Thymus (tissue), 11 donors: ENCODE data around the gene WNT1. TPM values are rescaled to one million over a fixed set of nuclear protein-coding genes. Genes with fewer than 3 reads are reported as not detected.

Experiments
- DNase-seq, 9 donors: peaks; one replicate each; pipeline ENCODE4 v3.0.0-alpha.2; 2013; ENCODE audit warnings: low spot score in 9 of 9, low read depth in 6 of 9, missing footprints in 1 of 9
- H3K27ac ChIP-seq, 2 donors: one replicate each; pipeline ENCODE4 v1.5.1; 2013; ENCODE audit warnings: control low read depth in 1 of 2, low read depth in 1 of 2, low read length in 1 of 2, mild to moderate bottlenecking in 1 of 2, moderate library complexity in 1 of 2
- H3K27me3 ChIP-seq, 2 donors: one replicate each; pipeline ENCODE4 v1.5.1; 2013; ENCODE audit warnings: low read length in 1 of 2; ENCODE audit not compliant: control insufficient read depth in 2 of 2, insufficient read depth in 1 of 2
- H3K36me3 ChIP-seq, 2 donors: one replicate each; pipeline ENCODE4 v1.5.1; 2013; ENCODE audit warnings: low read length in 1 of 2, mild to moderate bottlenecking in 1 of 2, moderate library complexity in 1 of 2; ENCODE audit not compliant: control insufficient read depth in 2 of 2, insufficient read depth in 2 of 2
- H3K4me1 ChIP-seq, 2 donors: one replicate each; pipeline ENCODE4 v1.5.1; 2013; ENCODE audit warnings: low read length in 2 of 2; ENCODE audit not compliant: control insufficient read depth in 2 of 2, insufficient read depth in 2 of 2
- H3K4me3 ChIP-seq, 2 donors: one replicate each; pipeline ENCODE4 v1.5.1; 2013; ENCODE audit warnings: low read length in 2 of 2, control low read depth in 1 of 2, mild to moderate bottlenecking in 1 of 2
- H3K9me3 ChIP-seq, 2 donors: one replicate each; pipeline ENCODE4 v1.5.1; 2013; ENCODE audit warnings: low read length in 1 of 2, mild to moderate bottlenecking in 1 of 2; ENCODE audit not compliant: control insufficient read depth in 2 of 2, insufficient read depth in 1 of 2
- WGBS: extraction: QIAGEN DNeasy Blood & Tissue Kit; methylation state at CpG from one replicate; pipeline ENCODE4 v1.1.7; 2013; 5-methylcytosine and 5-hydroxymethylcytosine counted together
- polyA plus RNA-seq: library from polyadenylated mRNA; stranded (reverse); fragments of 200-250 nt; gene quantifications from one replicate; pipeline ENCODE4 v1.2.3, GENCODE V29; 2013
- total RNA-seq: library from RNA; stranded (reverse); fragments of 120-200 nt; gene quantifications from one replicate; pipeline ENCODE4 v1.2.4, GENCODE V29; 2013
- donor health status: healthy.

The WNT1 gene
- total and polyA plus RNA-seq, 2 donors: 0.05 TPM; not detected in 1

GRCh38 chr12:48995086-48995879, 17.2 kb downstream of the WNT1 start:
- Histone ChIP-seq H3K9me3 (peaks cover 0 to 8% of the 10 kb centered on the region in 2 donors), H3K36me3 (no peaks in the 10 kb centered on the region), H3K27ac (no peak overlapping the region), H3K4me3 (no peak overlapping the region), H3K27me3 (peaks cover 63 to 98% of the 10 kb centered on the region in 2 donors), H3K4me1 (peaks cover 17 to 42% of the 10 kb centered on the region in 2 donors)
- WGBS: 8% methylated on average over 32 of the region's 32 CpGs
- DNase-seq: no peak

GRCh38 chr12:48996794-48997718, 18.9 kb downstream of the WNT1 start:
- Histone ChIP-seq H3K4me1 (peaks cover 17 to 42% of the 10 kb centered on the region in 2 donors), H3K27me3 (peaks cover 70 to 93% of the 10 kb centered on the region in 2 donors), H3K4me3 (peak overlapping the region in 1 of 2 donors; percentile 43), H3K9me3 (peaks cover 1 to 8% of the 10 kb centered on the region in 2 donors), H3K27ac (no peak overlapping the region), H3K36me3 (peaks cover 11 to 13% of the 10 kb centered on the region in 2 donors)
- 3% methylated on average over 71 of the region's 71 CpGs for WGBS
- peak in 1 of 9 donors; percentile 72 for DNase-seq

- WGBS: 2% methylated on average over 57 of the region's 57 CpGs
- Histone ChIP-seq H3K4me1 (peaks cover 17 to 42% of the 10 kb centered on the region in 2 donors), H3K27me3 (peaks cover 70 to 84% of the 10 kb centered on the region in 2 donors), H3K36me3 (peaks cover 20 to 22% of the 10 kb centered on the region in 2 donors), H3K27ac (no peak overlapping the region), H3K9me3 (peaks cover 1 to 8% of the 10 kb centered on the region in 2 donors), H3K4me3 (peak overlapping the region in 1 of 2 donors; percentile 43)
- DNase-seq: no peak
These were observed 19.8 kb downstream of the WNT1 start for GRCh38 chr12:48997719-48998496.

DNA sequence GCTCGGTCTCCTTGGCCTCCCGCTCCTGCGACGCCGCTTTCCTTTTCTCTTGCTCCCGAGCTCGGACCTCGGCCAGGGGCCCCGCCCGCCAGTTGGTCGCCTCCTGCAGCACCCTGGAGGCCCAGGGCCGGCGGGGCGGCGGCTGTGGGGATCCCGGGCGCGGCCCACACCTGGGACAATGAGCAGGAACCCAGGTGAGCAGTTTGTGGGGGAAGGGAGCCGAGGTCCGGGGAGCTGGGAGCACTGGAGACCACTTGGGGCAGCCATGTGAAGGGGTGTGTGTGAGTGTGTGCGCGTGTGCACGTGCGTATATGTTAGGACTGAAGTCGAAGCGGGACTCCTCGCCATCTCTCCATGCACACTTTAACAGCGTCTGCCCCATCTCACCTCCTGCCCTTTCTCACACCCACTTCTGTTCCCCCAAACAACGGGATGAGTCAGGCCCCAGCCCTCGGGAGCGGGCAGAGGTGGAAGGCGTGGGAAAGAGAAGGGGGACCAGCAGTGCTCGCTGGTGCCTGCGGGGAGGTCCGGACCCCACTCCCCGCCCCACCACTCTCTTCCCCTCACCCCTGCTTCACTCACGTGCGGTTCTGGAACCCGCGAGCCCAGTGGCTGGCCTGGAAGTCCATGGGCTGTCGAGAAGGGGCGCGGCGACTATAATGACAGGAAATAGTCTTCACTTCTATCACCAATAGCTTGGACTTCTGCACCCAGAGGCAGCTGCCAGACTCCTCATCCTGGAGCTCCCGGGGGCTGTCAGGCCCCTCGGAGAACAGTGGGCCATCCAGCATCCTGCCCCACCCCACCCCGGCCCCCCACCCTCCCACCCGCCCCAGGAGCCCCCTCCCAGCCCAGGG, 20.6 kb downstream of the WNT1 start:
- WGBS: 3% methylated on average over 48 of the region's 48 CpGs
- peaks cover 1 to 8% of the 10 kb centered on the region in 2 donors for H3K9me3 ChIP-seq
- peaks cover 24 to 29% of the 10 kb centered on the region in 2 donors for H3K36me3 ChIP-seq
- DNase-seq: peak in 1 of 9 donors; percentile 11
- peaks cover 68 to 76% of the 10 kb centered on the region in 2 donors for H3K27me3 ChIP-seq
- H3K4me1 ChIP-seq: peaks cover 17 to 42% of the 10 kb centered on the region in 2 donors
- no peak overlapping the region for H3K27ac ChIP-seq
- peak overlapping the region in 1 of 2 donors; percentile 36 for H3K4me3 ChIP-seq

- DNase-seq: peak in 1 of 9 donors; percentile 64
These were observed 21.4 kb downstream of the WNT1 start, which contains the start of gene DDN for GRCh38 chr12:48999371-49000131. DDN (minus strand) TSS chr12:48999375; CDS start chr12:48999287, 88 bp downstream.

DNA sequence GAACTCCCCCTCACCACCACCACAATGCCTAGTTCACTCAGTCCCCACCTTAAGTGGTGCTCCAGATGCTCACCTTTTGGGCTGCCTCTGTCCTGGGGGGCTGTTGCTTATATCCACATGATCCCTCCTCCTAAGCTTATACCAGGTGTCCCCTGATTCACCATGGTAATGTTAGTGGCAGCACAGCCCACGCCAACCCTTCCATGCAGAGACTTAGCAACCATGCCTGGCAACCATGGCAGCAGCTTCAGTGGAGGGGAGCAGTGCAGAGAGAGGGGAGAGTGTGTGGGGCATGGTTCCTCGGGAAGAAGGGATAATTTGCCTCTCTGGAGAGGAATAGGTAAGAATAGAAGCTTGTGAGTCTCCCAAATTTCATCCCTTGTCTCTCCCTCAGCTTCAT, 22.2 kb downstream of the WNT1 start:
- Histone ChIP-seq H3K4me1 (peaks cover 17 to 37% of the 10 kb centered on the region in 2 donors), H3K9me3 (peaks cover 1 to 8% of the 10 kb centered on the region in 2 donors), H3K27ac (no peak overlapping the region), H3K27me3 (peaks cover 54 to 60% of the 10 kb centered on the region in 2 donors), H3K4me3 (no peak overlapping the region), H3K36me3 (peaks cover 40 to 45% of the 10 kb centered on the region in 2 donors)
- WGBS: 93% methylated on average over 2 of the region's 2 CpGs
- DNase-seq: no peak

More at GRCh38 chr12:48999371-49000131, 21.4 kb downstream of the WNT1 start, which contains the start of gene DDN:
- WGBS: 3% methylated on average over 30 of the region's 30 CpGs
- H3K4me1 ChIP-seq: peaks cover 17 to 42% of the 10 kb centered on the region in 2 donors
- peak within 1 kb of the TSS in 1 of 2 donors; percentile 36 for H3K4me3 ChIP-seq
- peaks cover 32 to 38% of the 10 kb centered on the region in 2 donors for H3K36me3 ChIP-seq
- peaks cover 62 to 68% of the 10 kb centered on the region in 2 donors for H3K27me3 ChIP-seq
- H3K27ac ChIP-seq: no peak within 1 kb of the TSS
- H3K9me3 ChIP-seq: peaks cover 1 to 8% of the 10 kb centered on the region in 2 donors

DNA sequence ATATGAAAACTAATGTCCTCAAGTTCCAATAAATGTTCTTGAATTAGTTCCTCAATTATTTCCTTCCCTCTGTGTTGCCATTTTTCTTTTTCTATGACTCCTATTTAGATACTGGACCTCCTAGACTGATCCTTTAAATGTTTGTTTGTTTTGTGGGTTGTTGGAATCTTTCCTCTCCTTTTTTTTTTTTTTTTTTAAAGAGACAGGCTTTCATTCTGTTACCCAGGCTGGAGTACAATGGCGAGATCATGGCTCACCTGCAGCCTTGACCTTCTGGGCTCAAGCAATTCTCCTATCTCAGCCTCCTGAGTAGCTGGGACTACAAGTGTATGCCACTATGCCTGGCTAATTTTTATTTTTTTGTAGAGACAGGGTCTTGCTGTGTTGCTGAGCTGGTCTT, 30.8 kb downstream of the WNT1 start:
- Histone ChIP-seq H3K36me3 (peaks cover 35 to 46% of the 10 kb centered on the region in 2 donors), H3K4me3 (no peak overlapping the region), H3K9me3 (no peaks in the 10 kb centered on the region), H3K27ac (no peak overlapping the region), H3K4me1 (no peaks in the 10 kb centered on the region), H3K27me3 (no peaks in the 10 kb centered on the region)
- WGBS: 94% methylated on average over 1 of the region's 1 CpG
- no peak for DNase-seq
